Measurements from ENCODE around the gene ADAMTS2.

Gene ADAMTS2

DNA sequence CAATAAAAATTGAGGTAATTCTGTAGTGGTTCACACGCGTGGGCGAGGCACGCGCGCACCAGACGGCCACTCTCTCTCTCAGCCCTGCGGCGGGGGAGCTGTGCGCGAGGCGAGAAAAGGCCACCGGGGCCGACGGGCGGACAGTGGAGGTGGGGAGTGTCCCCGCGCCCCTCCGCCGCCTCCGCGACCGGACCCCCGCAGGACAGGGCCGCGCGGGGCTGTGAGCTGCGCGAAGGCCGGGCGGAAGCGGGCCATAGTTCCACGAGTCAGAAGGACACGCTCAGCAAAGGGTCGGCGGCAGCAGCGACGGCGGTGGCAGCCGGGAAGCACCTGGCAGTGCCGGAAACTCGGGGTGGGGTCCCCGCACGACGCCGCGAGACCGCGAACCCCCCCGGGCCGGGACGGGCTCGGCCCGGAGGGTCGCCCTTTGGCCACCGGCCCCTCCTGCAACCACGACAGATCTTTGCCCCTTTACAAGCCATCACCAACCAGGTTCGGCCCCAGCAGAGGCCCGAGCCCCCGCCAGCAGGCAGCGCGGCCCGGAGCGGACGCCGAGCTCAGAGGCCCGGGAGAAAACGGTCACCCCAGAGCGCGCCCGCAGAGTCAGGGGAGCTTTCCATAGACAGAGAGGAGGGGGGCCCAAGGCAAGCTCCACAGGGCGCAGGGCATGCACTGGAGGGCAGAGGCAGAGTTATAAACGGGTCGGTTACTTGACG, 224.2 kb downstream of the ADAMTS2 start:
- TF ChIP-seq CTCF (IDR thresholded peaks at IDR 0.05): no peak

- no peak for TF ChIP-seq CTCF (IDR thresholded peaks at IDR 0.05)
Measured at GRCh38 chr5:179120421-179120861, 224.8 kb downstream of the ADAMTS2 start.

- TF ChIP-seq CTCF (IDR thresholded peaks at IDR 0.05): no peak
Measured at GRCh38 chr5:179119415-179120170, 225.7 kb downstream of the ADAMTS2 start.

- TF ChIP-seq CTCF (IDR thresholded peaks at IDR 0.05): no peak
Measured at GRCh38 chr5:179118756-179119414, 226.4 kb downstream of the ADAMTS2 start.

GRCh38 chr5:179118338-179118737, 226.9 kb downstream of the ADAMTS2 start:
- TF ChIP-seq CTCF (IDR thresholded peaks at IDR 0.05): no peak

GRCh38 chr5:179115845-179116524, 229.3 kb downstream of the ADAMTS2 start:
- TF ChIP-seq CTCF (IDR thresholded peaks at IDR 0.05): no peak

- no peak for TF ChIP-seq CTCF (IDR thresholded peaks at IDR 0.05)
Measured at GRCh38 chr5:179115307-179115706, 230.0 kb downstream of the ADAMTS2 start.

Measured in LNCAP (cell line).